Activated CD8-positive, alpha-beta memory T cell treated with anti-CD3 and anti-CD28 coated beads for 4 hours (primary cell): ENCODE data around the gene TRAF3IP3.

Experiments used
- DNase-seq, 2 donors: peaks; one replicate each; pipeline ENCODE4 v3.0.0-alpha.2; 2020; ENCODE audit warnings: low read depth in 2 of 2

The TRAF3IP3 gene, protein sequence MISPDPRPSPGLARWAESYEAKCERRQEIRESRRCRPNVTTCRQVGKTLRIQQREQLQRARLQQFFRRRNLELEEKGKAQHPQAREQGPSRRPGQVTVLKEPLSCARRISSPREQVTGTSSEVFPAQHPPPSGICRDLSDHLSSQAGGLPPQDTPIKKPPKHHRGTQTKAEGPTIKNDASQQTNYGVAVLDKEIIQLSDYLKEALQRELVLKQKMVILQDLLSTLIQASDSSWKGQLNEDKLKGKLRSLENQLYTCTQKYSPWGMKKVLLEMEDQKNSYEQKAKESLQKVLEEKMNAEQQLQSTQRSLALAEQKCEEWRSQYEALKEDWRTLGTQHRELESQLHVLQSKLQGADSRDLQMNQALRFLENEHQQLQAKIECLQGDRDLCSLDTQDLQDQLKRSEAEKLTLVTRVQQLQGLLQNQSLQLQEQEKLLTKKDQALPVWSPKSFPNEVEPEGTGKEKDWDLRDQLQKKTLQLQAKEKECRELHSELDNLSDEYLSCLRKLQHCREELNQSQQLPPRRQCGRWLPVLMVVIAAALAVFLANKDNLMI

GRCh38 chr1:209755926-209756614 is at the start of gene TRAF3IP3:
TSS of gene TRAF3IP3 (plus strand) at chr1:209756053. CDS start at chr1:209760040, 3,987 bp downstream.
- DNase-seq = peak; percentile 54 to 61

DNA sequence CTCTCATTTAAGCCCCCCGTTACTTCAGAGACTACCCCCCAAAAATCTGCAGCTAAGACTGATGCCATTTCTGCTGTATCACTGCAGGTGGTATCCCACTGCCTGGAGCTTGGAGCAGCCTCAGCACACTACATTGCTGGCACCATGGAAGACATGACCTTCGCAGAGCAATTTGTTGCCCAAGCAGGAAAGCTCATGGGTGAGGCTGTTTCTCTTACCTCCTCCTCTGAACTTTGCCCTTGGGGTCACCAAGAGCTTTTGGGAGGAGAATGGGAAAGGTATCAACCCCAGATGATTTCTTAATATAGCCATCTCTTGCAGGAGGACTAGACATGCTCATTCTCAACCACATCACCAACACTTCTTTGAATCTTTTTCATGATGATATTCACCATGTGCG is 49.2 kb upstream of the TRAF3IP3 start:
- no peak for DNase-seq

DNA sequence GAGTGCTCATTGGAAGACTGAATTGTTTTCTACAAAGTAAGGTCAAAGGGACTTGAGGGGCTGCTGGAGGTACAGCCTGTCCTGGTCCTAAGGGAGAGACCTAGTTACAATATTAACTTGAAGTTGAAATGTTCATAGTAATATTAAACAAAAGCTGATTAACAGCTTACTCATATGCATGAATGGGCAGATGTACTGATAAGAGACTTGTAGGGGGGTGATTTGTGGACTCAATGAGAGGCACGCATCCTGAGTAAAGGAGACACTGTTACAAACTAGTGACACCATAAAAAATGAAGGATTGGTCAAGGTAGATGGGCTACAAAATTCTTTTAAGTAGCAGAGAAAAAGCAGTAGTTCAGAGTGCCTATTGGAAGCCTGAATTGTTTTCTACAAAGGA is 48.5 kb upstream of the TRAF3IP3 start:
- no peak for DNase-seq

DNA sequence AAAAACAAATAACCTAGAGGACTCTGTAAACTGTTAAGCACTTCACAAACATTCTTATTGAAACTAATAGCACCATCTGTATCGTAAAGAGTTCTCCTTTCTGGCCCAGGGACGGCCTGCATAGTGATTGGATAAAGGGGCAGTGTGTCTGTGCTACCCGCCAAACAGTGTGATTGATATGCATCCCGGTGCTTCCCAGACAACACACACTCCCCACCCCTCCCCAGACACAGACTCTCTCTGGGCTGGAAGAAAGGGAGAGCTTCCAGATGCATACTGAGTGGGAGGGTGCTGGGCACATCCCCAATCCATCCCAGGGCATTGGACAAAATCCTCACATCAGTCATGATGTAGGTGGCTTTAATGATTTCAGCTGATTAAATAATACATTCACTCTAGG is 47.6 kb upstream of the TRAF3IP3 start:
- DNase-seq = no peak

GRCh38 chr1:209710093-209710492 is 45.8 kb upstream of the TRAF3IP3 start:
- DNase-seq = no peak

GRCh38 chr1:209710847-209711246 is 45.0 kb upstream of the TRAF3IP3 start:
- DNase-seq = no peak

DNA sequence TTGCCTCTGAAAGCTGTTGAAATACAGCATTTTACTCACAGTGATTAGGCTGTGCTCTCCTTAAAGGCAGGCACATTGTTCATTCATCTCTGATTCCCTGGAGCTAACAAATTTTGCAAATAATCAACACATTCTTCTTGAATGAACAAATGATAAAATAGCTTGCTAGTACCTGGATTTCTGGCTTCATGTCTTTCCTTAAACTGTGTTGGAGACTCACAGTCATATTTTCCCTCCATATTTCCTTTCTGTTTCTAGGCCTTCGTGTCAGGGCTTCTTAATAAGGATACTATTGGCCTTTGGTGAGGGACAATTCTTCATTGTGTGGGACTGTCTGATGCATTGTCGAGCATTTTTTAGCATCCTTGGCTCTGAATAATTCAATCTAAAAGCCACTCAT is 41.5 kb upstream of the TRAF3IP3 start:
- no peak for DNase-seq

DNA sequence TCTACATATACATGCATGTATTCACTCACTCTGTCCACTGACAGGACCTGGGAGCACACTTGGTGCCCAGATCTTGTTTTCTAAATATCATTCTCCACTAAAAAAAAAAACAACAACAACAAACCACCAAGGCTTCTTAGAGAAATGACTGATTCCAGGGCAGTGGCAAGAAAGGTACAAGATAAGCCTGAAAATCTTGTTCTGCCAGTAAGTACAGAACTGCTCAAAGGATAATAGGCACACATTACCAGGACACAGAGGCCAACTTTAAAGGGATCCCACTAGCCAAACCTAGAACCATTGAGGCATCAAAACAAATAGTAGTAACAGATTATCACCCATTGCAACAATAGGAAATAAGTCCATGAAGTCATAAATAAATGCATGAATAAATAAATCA is 40.5 kb upstream of the TRAF3IP3 start:
- no peak for DNase-seq

- DNase-seq = no peak
Measured at GRCh38 chr1:209717818-209718217, 38.0 kb upstream of the TRAF3IP3 start.

- DNase-seq = no peak
Measured at GRCh38 chr1:209720326-209720725, 35.5 kb upstream of the TRAF3IP3 start.

DNA sequence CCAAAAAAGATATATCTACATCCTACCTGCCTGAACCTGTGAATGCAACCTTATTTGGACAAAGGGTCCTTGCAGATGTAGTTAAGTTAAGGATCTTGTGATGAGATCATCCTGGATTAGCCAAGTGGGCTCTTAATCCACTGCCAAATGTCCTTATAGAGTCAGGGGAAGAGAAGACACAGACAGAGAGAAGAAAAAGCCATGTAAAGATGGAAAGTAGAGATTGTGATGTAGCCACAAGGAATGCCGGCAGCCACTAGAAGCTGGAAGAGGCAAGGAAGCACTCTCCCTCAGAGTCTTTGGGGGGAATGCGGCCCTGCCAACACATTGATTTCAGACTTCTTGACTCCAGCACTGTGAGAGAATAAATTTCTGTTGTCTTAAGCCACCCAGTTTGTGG is 35.0 kb upstream of the TRAF3IP3 start:
- no peak for DNase-seq

- DNase-seq = no peak
Measured at GRCh38 chr1:209721323-209721722, 34.5 kb upstream of the TRAF3IP3 start.

GRCh38 chr1:209723265-209723664 is 32.6 kb upstream of the TRAF3IP3 start:
- DNase-seq = no peak

- DNase-seq = no peak
Measured at GRCh38 chr1:209723756-209724693, 31.8 kb upstream of the TRAF3IP3 start.

DNA sequence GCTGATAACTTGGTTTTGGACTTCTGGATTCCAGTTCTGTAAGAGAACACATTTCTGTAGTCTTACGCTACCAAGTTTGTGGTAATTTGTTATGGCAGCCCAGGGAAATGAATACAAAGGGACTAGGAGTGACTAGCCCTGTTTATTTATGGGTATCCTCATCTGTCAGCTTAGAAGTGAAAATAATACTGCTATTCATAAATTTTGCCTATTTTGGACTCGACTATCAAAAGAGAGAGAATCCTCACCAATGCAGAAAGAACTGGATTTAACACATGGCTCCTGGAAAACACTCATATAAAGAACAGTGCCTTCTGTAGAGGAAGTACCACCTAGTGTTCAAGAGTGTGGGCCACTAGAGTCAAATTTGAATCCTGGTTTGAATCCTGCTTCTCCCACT is 28.6 kb upstream of the TRAF3IP3 start:
- no peak for DNase-seq

DNA sequence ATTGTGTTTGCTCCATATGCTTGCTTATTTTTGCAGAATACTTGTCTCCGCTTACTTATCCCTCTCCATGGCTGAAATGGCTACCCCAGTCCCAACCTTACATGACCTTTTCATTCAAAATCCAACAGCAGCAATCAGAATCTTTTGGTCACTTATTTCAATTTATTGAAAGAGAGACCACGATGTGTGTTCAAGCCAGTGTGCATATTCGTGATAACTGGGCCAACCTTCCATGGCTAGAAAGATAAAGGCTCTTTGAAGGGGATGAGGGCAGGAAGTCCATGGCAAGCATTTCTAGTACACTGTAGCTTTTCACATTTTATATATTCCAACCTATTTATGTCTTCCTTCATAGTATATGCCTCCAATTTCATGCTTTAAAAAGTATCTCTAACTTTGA is 28.1 kb upstream of the TRAF3IP3 start:
- DNase-seq = no peak

DNA sequence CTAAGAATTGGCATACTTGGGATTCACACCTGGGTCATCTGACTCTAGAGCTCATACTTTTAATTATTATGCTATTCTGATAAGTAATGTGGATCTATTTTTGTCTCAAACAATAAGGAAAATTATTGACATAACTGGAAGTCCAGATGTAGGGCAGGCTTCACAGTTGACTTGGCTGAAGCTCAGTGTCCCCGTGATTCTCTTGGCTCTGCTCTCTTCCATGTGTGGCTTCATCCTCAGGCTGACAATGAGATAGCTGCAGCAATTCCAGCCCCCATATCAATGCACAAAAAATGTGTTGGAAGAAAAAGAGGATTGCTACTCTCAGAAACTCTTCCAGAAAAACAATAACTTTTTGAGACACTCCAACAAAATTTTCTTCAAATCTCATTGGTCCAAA is 27.4 kb upstream of the TRAF3IP3 start:
- DNase-seq = no peak

- DNase-seq = no peak
Measured at GRCh38 chr1:209729436-209729835, 26.4 kb upstream of the TRAF3IP3 start.

DNA sequence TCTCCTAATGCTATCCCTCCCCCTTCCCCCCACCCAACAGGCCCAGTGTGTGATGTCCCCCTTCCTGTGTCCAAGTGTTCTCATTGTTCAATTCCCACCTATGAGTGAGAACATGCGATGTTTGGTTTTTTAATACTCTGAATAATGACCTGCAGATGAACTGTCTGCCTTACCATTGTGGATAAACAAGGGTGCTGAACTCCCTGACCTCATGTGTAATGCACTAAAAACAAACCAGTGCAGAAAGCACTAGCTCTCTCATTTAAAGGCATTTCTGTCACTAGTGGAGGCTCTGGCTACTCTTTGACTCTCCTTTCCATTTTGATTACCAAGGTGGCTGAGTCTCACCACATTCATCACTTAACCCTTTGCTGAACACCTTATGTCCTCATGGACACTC is 23.1 kb upstream of the TRAF3IP3 start:
- no peak for DNase-seq

- no peak for DNase-seq
Measured at GRCh38 chr1:209733409-209734192, 22.3 kb upstream of the TRAF3IP3 start.

GRCh38 chr1:209736490-209737117 is 19.2 kb upstream of the TRAF3IP3 start:
- no peak for DNase-seq
